HG03280 (cell line): ENCODE data around the gene CHI3L1.

Experiments
- ATAC-seq: cut with Tn5 transposase; IDR thresholded peaks from one replicate; pipeline ENCODE4 v1.9.1; 2021; ENCODE audit warnings: mild to moderate bottlenecking, moderate library complexity; ENCODE audit not compliant: unreplicated experiment

The CHI3L1 gene

DNA sequence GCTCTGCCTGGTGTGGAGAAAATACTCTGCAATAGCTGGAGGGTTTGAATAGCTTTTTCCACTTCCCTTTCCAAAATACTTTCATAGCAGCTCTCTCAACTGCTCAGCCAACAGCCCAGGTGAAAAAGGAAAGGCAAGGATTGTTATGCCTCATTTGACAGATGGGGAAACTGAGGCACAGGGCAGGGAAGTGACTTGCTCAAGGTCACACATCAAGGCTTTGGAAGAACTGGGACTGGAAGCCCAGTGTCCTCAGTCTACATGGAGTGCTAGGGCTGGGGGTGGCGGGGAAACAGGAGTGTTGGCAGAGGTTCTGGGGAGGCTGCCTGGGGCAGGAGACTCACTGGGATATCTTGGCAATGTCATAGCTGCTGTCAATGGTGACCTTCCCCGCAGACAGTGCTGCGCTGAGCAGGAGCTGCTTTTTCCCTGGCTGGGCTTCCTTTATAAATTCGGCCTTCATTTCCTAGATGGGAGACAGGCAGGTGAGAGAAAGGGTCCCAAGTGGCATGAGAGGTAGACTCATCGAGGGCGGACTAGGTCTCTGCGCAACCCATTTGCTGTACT, 4.0 kb downstream of the CHI3L1 start:
- no peak for ATAC-seq

DNA sequence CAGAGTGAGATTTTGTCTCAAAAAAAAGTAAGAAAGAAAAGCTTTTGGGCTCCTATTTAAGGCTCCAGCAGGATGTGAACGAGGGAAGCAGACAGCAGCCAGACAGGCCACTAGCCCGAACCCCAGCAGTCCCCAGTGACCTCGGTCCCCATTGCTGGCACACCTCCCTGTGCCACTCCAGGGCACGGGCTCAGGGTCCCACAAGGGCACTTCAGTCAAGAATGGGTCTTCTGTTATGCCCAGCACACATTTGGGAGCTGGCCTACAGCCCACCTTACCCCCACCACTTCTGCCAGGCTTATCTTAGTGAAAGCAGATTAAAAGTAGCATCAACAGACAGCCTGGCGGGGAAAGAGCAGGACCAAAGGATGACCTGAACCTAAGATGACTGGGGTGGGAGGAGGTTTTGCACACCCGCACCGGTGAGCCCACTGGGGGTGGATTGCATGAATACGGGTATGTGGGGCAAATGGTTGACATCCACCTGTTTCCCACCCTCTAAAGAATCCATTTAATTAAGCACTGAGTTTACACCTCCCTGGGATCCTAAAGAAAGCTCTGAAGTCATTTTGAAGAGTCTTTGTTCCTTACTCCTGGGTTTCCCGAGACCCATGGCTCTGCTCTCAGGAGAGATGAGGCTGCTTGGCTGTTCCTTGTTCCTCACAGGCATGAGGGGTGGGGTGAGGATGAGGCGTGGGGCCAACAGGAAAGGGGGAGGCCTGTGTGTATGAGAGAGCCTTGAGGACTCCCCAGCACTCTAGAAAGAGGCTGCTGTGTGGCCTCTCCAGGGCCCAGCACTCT, 4.7 kb downstream of the CHI3L1 start:
- ATAC-seq = no peak

DNA sequence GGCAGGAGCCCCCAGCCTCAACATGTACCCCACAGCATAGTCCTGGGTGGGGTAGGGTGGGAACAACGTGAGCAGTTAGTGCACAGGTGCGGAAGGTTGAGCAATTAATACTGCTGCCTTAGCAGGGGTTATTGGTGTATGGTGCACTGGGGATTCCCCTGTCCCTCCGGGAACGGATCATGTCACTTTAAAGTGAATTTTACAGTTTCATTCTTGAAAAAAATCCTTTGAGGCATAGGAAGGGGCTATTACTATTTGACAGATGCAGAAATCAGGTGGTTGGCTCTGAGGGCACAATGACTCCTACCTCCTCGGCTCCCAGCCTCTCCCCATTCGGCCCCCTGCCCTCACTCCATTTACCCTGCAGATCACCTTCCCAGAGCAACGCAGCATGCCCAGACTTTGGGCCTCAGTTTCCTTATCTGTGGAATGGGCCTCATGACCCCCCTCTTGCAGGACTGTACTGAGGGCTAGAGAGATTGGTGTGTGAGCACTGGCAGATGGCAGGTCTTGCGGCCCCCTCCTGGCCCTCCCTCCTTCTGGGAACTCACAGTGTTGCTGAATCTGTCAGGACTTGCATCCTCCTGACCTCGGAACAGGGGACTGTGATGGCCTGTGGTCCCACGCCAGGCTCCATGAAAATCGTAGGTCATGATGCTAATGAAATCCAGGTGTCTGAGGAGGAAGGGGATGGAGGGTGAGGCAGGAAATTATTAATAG, 5.7 kb downstream of the CHI3L1 start:
- ATAC-seq = no peak

DNA sequence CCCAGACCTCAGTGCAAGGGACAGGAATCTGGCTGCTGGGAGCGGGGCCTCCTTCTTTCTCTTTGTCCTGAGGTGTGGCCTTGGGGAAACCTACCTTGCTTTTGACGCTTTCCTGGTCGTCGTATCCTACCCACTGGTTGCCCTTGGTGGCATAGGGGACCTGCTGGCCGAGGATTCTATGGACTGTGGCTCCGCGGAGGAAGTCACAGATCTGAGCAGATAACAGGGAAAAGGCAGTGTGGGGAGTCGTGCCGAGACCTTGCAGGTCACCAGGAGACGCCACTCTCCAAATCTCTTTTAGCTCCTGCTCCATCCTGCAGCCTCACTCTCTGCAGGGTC, 6.9 kb downstream of the CHI3L1 start:
- ATAC-seq = no peak

DNA sequence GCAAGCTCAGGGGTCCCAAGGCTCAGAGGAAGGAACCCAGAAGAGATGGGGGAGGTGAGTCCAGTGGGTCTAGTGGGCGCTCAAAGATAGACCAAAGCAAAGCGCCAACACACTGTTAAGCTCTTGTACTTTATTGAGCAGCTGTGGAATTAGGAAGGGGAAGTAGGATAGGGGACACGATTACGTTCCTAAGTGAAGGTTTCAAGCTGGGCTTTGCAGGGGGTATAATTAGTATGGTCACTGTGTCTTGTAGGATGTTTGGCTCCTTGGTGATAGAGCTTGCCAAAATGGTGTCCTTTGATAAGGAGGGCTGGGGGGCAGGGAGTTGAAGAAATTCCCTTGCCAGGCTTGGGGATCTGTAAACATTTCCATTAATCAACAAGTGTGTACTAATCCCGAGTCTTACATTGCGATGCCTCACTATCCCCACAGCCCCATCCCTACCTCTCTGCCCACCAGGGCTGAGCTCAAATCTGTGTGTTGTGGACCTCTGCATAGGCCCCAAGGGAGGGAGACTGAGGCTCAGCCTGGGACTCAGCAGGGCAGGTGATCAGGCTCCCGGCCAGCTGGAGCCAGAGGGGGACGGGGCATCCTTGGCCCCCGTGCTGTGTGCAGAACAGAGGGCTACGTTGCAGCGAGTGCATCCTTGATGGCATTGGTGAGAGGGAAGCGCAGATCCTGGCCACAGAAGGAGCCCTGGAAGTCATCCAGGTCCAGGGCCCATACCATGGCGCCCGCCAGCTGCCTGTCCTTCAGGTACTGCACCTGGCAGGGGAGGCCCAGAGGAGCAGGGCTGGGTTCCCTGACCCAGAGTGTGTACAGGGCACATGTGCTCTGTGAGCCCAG, 7.5 kb downstream of the CHI3L1 start:
- no peak for ATAC-seq

DNA sequence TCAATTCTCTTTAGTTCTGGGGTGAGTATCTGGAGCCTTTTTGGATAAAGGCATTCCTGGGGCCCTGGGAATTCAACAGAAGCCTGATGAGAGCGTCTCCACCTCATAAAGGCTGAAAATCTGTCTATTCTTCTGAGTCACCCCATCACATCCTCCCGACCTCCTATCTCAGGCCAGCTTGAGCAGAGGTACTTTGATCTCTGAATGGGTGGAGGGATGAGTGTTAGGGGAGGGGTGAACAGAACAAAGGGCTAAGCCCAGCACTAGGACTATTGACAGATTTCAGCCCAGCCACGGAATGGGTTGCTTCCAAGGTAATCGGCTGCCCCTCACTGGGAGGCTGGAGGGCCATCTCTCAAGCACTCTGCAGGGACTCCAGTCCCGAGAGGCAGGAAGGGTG, 8.4 kb downstream of the CHI3L1 start:
- no peak for ATAC-seq

DNA sequence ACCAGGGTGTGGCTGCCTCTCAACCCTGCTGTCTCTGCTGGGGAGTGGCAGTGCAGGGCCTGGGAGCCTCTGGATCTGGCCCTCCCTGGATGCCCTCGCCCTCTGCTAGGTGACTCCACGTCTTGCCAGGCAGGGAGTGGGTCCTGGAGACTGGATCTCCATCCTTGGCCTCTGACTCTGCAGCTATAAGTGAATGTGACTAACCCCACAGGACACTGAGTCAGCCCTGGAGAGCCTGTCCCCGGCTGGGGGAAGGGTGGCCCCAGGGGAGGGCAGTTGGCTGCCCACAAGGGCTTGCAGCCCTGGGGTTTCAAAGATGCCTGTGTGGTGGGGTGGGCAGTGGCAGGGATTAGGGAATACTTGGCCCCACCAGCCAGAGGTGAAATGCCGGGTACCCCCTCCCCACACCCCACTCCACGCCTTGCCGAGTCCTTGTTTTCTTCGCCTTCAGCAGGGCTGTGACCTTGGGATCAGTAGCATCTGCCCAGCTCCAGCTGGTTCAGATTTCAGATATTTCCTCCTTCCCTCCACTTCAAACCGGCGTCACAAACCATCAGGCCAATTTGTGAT, 8.9 kb downstream of the CHI3L1 start:
- no peak for ATAC-seq

DNA sequence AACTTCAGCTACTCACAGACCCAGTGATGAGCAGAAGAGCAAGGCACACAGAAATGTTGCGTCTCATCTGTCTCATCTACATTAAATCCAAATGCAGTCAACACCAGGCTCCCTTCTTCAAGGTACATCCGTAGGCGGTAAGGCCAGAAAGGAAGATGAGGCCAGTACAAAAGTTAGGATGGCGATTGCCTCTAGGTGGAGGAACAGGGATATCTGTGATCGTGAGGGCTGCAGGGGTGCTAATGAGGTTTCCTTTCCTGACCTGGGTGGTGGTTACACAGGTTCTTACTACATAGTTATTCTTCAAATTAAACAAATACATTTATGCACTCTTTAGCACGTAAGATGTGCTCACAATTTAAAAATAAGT, 9.5 kb downstream of the CHI3L1 start:
- no peak for ATAC-seq

DNA sequence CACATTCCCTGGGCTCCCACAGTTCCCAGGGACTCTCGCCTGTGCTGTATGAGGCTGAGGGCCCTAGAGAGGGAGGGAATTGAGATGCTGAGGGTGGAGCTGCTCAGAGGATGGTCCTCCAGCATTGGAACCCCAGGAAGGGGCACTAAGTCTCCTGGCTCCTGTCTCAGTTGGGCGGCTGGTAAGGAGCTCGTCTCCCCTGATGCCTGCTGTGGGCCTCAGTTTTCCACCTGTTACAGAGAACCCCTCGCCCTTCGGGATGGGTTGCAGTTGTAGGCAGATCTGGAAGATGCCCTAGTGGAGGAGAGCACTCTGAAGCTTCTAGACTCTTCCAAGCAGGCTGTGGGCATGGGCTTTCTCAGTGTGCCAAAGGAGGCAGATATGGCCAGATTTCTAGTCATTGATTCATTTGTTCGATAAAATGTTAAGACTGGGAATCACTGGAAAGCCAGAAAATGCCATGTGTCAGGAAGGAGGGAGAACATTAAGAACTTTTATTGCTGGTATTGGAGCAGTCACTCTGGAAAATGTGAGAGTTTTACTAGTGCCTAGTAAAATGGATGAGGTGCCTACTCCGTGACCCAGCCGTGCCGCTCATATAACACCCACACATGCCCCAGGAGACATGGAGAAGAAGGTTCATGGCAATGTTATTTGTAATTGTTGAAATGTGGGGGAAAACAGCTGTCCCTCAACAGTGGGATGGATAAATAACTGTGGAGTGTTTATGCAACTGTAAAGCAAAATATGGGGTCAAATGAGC, 10.1 kb downstream of the CHI3L1 start:
- ATAC-seq = no peak

DNA sequence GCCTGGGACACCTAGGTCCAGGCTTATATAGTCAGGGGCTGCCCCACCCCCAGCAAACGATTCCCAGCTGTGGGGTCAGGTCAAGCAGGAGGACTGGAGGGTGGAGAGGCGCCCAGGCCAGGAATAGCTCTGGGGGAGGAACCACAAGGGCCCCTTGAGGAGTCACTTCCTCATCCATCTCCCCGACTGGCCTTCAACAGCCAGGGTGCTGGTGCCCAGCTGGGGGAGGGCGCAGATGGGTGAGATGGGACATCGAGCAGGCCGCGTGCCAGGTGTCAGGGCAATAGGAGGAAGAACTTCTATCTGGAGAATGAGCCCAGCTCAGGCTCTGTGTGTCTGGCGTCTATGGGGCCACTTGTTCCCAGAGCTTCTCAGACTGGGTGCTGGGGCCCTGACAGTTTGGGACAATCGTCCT, 10.7 kb downstream of the CHI3L1 start:
- ATAC-seq = no peak

DNA sequence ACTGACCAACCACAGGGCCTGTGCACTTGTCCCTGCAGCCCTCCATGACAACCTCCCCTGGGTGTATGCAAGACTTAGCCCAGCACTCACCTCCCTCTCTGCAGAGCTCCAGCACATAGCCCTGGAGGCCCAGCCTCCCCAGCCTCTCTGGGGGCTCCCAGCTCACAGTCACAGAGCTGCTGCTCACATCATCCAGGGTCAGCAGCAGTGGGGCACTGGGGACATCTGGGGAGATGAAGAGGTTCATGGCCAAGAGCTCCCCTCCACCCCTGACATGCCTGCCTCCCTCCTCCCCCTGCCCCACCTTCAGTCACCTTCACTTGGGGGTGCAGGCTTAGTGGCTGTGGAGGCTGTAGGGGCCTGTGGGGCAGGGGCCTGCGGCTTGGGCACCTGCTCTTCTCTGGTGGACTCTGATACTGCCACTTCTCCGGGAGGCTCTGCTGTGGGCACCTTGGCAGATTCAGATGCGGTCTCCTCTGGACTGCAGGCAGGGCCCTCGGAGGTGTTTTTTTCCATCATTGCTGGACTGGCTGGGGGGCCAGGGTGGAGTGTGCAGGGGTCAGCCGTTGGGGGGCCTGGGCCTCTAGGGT, 11.2 kb downstream of the CHI3L1 start, which contains the start of gene MYBPH:
MYBPH (minus strand) TSS at position 590 of the 590 bp plus-strand sequence; CDS start at position 519, 71 bp downstream.
- no peak for ATAC-seq

DNA sequence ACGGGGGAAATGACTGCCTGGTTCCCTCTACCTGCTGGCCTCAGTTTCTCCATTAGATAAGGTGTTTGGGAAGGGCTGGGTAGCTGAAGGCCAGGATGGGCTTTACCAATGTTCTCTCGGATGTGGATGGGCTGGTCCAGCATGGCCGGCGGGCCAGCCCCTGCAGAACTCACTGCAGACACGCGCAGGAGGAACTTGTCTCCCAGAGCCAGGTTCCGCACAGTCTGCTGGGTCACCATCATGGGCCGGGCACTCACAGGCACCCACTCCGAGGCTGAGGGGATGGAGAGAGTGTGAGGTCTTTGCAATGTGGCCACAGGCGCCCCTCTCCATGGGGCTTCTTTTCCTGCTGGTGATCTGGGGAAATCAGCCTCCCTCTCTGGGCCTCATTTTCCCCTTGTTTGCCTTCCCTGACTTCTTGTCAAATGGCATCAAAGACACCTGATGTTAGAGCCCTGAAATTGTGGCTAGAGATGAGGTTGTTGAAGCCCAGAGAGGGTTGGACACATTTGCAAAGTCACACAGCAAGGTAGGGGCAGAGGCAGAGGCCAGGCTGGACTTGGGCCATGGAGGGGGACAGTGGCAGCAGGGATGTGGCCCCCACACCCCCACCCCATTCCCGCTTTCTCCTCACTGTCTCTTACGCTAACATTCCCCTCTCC, 12.0 kb downstream of the CHI3L1 start:
- no peak for ATAC-seq

DNA sequence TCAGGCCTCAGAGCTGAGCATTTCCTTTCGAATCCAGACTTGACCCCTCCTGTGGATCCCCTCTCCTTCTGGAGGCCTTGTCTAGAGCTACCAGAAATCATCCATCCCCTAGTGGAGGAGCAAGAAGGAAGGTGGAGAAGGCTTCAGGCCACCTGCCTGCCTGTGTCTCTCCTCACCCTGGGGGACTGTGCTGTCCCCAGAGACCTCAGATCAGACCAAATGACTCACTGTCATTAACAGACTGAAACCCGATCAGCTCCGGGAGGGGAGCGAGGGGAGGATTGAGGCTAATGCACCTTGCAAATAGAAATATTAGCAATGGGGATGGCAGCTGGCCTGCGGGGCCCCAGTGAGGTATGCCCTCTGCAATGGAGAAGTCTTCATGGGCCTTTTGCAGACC, 12.9 kb downstream of the CHI3L1 start:
- ATAC-seq = no peak

DNA sequence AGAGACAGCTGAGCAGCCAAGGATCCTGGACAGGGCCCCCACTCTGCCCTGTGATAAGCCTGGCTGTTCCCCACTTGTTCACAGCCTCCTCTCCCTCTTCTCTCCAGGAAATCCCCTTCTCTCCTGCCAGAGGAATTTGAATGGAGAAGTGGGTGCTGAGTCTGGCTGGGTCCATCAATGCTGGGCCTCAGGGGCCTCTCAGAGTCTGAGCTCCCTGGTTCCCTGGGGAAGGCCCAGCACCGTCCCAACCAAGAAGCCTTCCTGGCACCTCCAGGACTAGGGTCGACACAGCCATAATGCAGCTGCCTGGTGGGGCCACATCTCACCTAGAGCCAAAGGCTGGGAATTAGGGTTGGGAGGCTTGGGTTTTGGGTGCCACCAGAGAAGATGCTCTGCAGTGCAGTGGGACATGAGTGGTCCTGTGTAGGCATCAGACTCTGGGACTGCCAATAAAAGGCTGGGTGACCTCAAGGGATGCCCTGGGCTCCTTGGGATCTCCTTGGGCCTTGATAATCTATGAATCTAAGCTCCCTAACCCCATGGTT, 13.4 kb downstream of the CHI3L1 start:
- ATAC-seq = no peak

DNA sequence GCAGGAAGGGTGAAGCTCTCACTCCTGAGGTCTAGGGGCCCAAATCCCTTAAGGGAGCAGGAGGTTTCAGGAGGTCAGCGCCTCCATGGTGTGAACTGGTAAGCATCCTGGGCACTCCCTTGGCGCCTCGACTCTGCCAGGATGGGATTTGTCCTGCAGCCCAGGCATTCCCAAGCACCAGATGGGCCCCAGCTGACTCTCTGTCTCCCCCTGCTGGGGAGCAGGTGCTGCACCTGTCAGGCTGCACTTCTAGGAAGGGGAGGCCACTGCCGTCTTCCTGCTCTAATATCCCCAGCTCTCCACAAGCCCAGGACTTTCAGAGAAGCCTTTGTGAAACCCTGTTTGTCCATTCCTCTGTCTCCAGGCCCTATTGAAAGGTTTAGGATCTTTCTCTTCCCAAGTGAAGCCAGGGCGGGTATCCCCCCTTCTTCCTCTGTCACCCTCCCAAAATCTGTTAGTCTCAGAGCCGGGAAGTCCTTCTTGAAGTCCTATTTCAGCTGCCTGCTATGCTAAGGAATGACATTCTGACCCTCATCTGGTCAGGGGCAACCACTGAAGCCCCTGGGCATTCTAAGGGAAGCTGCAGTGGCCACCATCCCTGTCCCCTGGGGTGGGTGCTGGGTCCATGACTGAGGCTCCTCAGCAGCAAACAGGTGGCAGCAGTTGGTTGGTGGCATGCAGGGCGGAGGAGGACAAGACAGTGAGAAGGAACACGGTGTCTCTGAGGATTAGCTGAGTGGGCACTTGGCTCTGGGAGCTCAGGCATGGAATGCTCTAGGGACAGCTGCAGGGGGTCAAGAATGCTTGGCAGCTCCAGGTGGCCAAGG, 14.1 kb downstream of the CHI3L1 start:
- ATAC-seq = no peak

DNA sequence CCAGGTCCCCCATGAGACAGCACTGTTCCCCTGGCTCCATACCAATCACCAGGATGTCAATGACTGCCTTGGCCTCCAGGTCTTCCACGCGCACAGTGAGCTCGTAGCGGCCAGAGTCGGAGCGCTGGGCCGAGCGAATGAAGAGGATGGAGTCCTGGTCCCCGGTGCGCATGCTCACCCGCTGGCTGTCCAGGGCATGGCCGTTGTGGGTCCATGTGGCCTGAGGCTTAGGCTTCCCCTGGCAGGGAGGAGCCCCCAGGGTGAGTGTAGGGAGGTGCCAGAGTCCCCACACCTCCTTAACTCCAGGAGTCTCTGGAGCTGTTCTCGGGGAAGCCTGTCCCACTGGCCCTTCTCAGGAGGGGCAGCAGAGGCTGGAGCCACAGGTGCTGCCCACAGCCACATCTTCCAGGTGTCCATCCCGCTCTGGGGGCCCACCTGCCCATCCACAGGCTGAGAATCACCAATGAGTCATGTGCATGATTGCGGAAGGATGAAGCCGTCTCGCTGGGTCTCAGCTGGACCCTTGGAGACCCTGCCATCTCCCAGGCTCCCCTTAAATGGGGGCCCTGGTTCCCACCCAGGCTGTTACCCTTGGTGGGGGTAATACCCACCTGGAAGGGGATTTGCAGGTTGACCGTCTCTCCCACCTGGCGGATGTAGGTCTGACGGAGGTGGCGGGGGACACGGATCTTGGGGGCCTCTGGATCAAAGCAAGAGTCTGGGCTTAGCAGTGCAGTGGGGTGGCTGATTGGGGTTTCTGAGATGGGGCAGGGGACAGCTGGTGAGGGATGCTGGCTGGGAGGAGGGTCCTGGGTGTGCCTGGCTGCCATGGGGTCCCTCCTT, 14.9 kb downstream of the CHI3L1 start:
- no peak for ATAC-seq

DNA sequence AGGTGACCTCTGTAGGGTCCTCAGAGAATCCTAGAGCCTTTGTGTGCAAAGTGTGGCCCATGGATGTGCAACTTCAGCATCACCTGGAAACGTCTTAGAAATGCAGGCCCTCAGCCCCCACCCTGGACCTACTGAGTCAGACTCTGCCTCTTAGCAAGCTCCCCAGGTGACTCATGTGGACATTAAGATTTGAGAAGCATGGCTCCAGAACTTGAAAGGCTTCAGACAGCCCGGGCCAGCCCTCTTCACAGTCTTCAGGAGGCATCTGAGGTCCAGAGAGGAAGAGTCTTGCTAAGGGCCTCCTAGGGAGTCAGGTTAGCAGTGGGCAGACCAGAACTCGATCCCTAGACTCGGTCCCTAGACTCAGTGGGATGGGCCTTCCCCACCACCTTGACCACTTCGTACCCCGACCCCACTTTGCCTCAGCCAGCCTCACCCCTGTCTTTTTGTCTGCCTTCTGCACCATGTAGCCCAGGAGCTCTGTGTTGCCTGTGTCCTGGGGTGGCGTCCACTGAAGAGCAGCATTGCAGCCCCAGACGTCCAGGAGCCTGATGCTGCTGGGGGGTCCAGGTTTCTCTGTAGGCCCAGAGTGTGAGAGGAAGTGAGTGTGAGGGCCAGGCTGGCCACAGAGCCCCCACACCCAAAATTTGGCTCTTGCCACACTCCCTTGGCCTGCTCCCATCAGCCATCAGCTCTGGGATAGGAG, 15.7 kb downstream of the CHI3L1 start:
- no peak for ATAC-seq
